ENCODE measurements around the gene ZFYVE9. TPM values are rescaled to one million over a fixed set of nuclear protein-coding genes. Genes with fewer than 3 reads are reported as not detected.

The ZFYVE9 gene
- total and polyA plus RNA-seq, 2 of the 13 experiments (the other 11 are each of a cell fraction or from before 2014, with no cell fraction given), result 9.2 to 19.8 TPM

DNA sequence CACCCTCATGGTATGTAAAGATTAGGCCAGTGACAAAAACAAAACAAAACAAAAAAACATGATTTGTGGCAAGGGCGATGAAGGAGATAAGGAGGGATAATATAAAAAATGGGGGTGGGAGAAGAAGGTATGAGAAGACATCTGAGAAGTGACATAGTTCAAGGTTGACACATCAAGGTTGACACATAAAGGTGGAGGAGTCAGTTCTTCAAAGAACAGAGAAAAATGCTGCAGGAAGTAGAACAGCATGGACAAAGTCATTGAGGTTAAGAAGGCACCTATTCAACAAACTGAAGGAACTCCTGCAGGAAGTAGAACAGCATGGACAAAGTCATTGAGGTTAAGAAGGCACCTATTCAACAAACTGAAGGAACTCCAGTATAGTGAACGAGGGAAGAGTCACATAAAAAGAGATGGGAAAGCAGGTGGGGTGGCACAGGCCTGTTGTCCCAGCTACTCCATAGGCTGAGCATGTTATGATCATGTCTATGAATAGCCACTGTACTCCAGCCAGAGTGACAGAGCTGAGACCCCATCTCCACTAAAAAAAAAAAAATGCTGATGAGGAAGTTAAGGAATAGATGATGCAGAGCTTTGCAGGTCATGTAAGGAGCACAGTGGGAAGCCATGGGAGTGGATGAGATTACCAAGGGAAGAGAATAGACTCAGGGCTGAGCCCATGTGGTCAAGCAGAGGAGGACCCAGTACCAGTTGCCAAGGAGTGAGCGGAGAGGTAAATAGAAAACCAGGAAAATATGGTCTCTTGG, 101.5 kb downstream of the ZFYVE9 start:
- TF ChIP-seq MAFK (conservative IDR thresholded peaks at IDR 0.05 in 1 of 2, IDR thresholded peaks at IDR 0.05 in 1 of 2; ENCODE audit: low read length in 2 of 2) (peak; percentile 21 to 22; a peak in 1 of 4 replicates), BRCA1 (CRISPR knock-in tag; IDR thresholded peaks at IDR 0.05) (no peak)
- H4K20me1 ChIP-seq (ENCODE audit: insufficient read depth, low read length), result no peaks in the 10 kb centered on the region
- H3K4me3 ChIP-seq (replicated peaks in 1 of 3; ENCODE audit: insufficient read depth in 1 of 3, low read depth in 2 of 3, low read length in 3 of 3), result no peak overlapping the region
- no peak for ATAC-seq
- no peak overlapping the region for H3K4me2 ChIP-seq (ENCODE audit: low read depth, low read length)
- intact Hi-C loops (cut with micrococcal nuclease; ENCODE audit: unreplicated experiment), result no loop called here
- no peak for DNase-seq (ENCODE audit: low spot score)
- no peaks in the 10 kb centered on the region; a peak in 1 of 5 replicates for H3K27me3 ChIP-seq (ENCODE audit: control insufficient read depth in 1 of 2, insufficient read depth in 2 of 2, low read length in 2 of 2)
- peaks cover 2% of the 10 kb centered on the region for H3K79me2 ChIP-seq (ENCODE audit: insufficient read depth, low read length)
- H3K27ac ChIP-seq (ENCODE audit: extremely low read length, insufficient read depth, low read length), result no peak overlapping the region
- no peak for FAIRE-seq
- peaks cover 8% of the 10 kb centered on the region for H3K4me1 ChIP-seq (ENCODE audit: insufficient read depth, low read length)
- WGBS (ENCODE audit: low lambda C conversion rate), result 96% methylated on average over 3 of the region's 3 CpGs
- BruUV-seq (replicated peaks), result TSS peak; percentile 14
- H2AFZ ChIP-seq (ENCODE audit: low read length), result no peak overlapping the region
- CTCF ChIA-PET (ENCODE audit: low intra/inter-chr PET ratio, low total read pairs), result no interaction called here
- H3K9ac ChIP-seq (ENCODE audit: insufficient read depth, low read depth, low read length), result no peak overlapping the region
- in situ Hi-C loops (cut with HindIII; ENCODE audit: extremely low pct_ligation_motif_present, low pct_unique_long_range_greater_than_20kb), result no loop called here
- peaks cover 5 to 11% of the 10 kb centered on the region in 2 experiments; a peak in 2 of 5 replicates for H3K36me3 ChIP-seq (replicated peaks in 1 of 2; ENCODE audit: control insufficient read depth in 1 of 2, insufficient read depth in 2 of 2, low read length in 2 of 2)
- POLR2A ChIA-PET, result no interaction called here
- no peaks in the 10 kb centered on the region for H3K9me3 ChIP-seq (ENCODE audit: low read length)

DNA sequence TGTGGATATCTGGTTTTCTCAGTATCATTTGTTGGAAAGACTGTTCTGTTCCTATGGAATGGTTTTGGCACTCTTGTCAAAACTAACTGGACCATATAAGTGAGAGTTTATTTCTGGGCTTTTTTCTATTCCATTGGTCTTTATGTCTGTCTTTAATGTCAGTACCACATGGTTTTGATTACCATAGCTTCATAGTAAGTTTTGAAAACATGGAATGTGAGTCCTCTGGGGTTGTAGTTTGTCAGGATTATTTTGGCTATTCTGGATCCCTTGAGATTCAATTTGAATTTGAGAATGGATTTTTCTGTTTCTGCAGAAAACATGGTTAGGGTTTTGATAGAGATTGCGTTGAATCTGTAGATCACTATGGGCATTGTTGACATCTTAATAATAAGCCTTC, 107.9 kb downstream of the ZFYVE9 start:
- peaks cover 3% of the 10 kb centered on the region for H3K79me2 ChIP-seq (ENCODE audit: insufficient read depth, low read length)
- no peak overlapping the region for H3K9ac ChIP-seq (ENCODE audit: insufficient read depth, low read depth, low read length)
- DNase-seq (ENCODE audit: low spot score) (no peak), FAIRE-seq (no peak), ATAC-seq (no peak)
- H4K20me1 ChIP-seq (ENCODE audit: insufficient read depth, low read length), result no peaks in the 10 kb centered on the region
- no peaks in the 10 kb centered on the region for H3K36me3 ChIP-seq (replicated peaks in 1 of 2; ENCODE audit: control insufficient read depth in 1 of 2, insufficient read depth in 2 of 2, low read length in 2 of 2)
- H3K4me3 ChIP-seq (replicated peaks in 1 of 3; ENCODE audit: insufficient read depth in 1 of 3, low read depth in 2 of 3, low read length in 3 of 3), result no peak overlapping the region
- BruUV-seq (replicated peaks), result no TSS peak
- H3K27ac ChIP-seq (ENCODE audit: extremely low read length, insufficient read depth, low read length), result no peak overlapping the region
- intact Hi-C loops (cut with micrococcal nuclease; ENCODE audit: unreplicated experiment), result no loop called here
- H2AFZ ChIP-seq (ENCODE audit: low read length), result no peak overlapping the region
- 95% methylated on average over 1 of the region's 1 CpG for WGBS (ENCODE audit: low lambda C conversion rate)
- CTCF ChIA-PET (ENCODE audit: low intra/inter-chr PET ratio, low total read pairs), result no interaction called here
- H3K4me1 ChIP-seq (ENCODE audit: insufficient read depth, low read length), result no peaks in the 10 kb centered on the region
- POLR2A ChIA-PET, result interaction anchor here (0.6 kb wide), 1 partner anchor 13 kb away, joined by 3 read pairs; no protein-coding TSS in a partner anchor
- no peak overlapping the region for H3K4me2 ChIP-seq (ENCODE audit: low read depth, low read length)
- in situ Hi-C loops (cut with HindIII; ENCODE audit: extremely low pct_ligation_motif_present, low pct_unique_long_range_greater_than_20kb), result no loop called here
- H3K27me3 ChIP-seq (ENCODE audit: control insufficient read depth in 1 of 2, insufficient read depth in 2 of 2, low read length in 2 of 2), result no peaks in the 10 kb centered on the region
- no peaks in the 10 kb centered on the region for H3K9me3 ChIP-seq (ENCODE audit: low read length)
- TF ChIP-seq ZNF564 (CRISPR knock-in tag; IDR thresholded peaks at IDR 0.05) (no peak), ZNF225 (CRISPR knock-in tag; IDR thresholded peaks at IDR 0.05) (no peak), ATF7-NPFF (CRISPR knock-in tag; IDR thresholded peaks at IDR 0.05; ENCODE audit: low read depth) (no peak), ZNF274 (CRISPR knock-in tag; IDR thresholded peaks at IDR 0.05) (no peak), SNAI1 (CRISPR knock-in tag; IDR thresholded peaks at IDR 0.05; ENCODE audit: borderline replicate concordance) (no peak), CBX5 (CRISPR knock-in tag; IDR thresholded peaks at IDR 0.05; ENCODE audit: borderline replicate concordance) (no peak), ZFP82 (CRISPR knock-in tag; IDR thresholded peaks at IDR 0.05; ENCODE audit: borderline replicate concordance) (no peak)
- TF ChIP-seq, protein P1, sequence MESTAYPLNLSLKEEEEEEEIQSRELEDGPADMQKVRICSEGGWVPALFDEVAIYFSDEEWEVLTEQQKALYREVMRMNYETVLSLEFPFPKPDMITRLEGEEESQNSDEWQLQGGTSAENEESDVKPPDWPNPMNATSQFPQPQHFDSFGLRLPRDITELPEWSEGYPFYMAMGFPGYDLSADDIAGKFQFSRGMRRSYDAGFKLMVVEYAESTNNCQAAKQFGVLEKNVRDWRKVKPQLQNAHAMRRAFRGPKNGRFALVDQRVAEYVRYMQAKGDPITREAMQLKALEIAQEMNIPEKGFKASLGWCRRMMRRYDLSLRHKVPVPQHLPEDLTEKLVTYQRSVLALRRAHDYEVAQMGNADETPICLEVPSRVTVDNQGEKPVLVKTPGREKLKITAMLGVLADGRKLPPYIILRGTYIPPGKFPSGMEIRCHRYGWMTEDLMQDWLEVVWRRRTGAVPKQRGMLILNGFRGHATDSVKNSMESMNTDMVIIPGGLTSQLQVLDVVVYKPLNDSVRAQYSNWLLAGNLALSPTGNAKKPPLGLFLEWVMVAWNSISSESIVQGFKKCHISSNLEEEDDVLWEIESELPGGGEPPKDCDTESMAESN (CRISPR knock-in tag; conservative IDR thresholded peaks at IDR 0.05), result no peak
- TF ChIP-seq, protein P2, sequence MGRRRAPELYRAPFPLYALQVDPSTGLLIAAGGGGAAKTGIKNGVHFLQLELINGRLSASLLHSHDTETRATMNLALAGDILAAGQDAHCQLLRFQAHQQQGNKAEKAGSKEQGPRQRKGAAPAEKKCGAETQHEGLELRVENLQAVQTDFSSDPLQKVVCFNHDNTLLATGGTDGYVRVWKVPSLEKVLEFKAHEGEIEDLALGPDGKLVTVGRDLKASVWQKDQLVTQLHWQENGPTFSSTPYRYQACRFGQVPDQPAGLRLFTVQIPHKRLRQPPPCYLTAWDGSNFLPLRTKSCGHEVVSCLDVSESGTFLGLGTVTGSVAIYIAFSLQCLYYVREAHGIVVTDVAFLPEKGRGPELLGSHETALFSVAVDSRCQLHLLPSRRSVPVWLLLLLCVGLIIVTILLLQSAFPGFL (CRISPR knock-in tag; IDR thresholded peaks at IDR 0.05), result no peak
- TF ChIP-seq, protein P3, sequence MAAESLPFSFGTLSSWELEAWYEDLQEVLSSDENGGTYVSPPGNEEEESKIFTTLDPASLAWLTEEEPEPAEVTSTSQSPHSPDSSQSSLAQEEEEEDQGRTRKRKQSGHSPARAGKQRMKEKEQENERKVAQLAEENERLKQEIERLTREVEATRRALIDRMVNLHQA (CRISPR knock-in tag; IDR thresholded peaks at IDR 0.05), result no peak
- TF ChIP-seq, protein P4, sequence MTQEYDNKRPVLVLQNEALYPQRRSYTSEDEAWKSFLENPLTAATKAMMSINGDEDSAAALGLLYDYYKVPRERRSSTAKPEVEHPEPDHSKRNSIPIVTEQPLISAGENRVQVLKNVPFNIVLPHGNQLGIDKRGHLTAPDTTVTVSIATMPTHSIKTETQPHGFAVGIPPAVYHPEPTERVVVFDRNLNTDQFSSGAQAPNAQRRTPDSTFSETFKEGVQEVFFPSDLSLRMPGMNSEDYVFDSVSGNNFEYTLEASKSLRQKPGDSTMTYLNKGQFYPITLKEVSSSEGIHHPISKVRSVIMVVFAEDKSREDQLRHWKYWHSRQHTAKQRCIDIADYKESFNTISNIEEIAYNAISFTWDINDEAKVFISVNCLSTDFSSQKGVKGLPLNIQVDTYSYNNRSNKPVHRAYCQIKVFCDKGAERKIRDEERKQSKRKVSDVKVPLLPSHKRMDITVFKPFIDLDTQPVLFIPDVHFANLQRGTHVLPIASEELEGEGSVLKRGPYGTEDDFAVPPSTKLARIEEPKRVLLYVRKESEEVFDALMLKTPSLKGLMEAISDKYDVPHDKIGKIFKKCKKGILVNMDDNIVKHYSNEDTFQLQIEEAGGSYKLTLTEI (CRISPR knock-in tag; conservative IDR thresholded peaks at IDR 0.05), result no peak

All from HepG2 (cell line).